GM13977 (cell line): Measurements from ENCODE around the gene MARCHF5.

Source experiments
- DNase-seq: peaks from one replicate; pipeline ENCODE4 v3.0.0; 2012; ENCODE audit warnings: low spot score
- CTCF ChIP-seq: IDR thresholded peaks from 2 replicates; pipeline ENCODE4 v1.5.1; 2012; ENCODE audit warnings: mild to moderate bottlenecking, control low read depth; ENCODE audit not compliant: insufficient read depth; ENCODE audit errors: extremely low read depth, missing control alignments
- in situ Hi-C: fragments of 300-500 bp; cut with MboI; formaldehyde crosslinking; loops from one replicate; pipeline ENCODE4 v1.12.0; 2022; ENCODE audit warnings: low sequenced_read_pairs, low pct_unique_long_range_greater_than_20kb, mixed read lengths, inconsistent platforms; ENCODE audit not compliant: unreplicated experiment

The MARCHF5 gene

GRCh38 chr10:92303096-92303495, 12.1 kb downstream of the MARCHF5 start:
- in situ Hi-C loops: loop anchor here (10.0 kb wide), 1 partner anchor 218 kb away; no protein-coding TSS in a partner anchor
- TF ChIP-seq CTCF: no peak
- no peak for DNase-seq

- in situ Hi-C loops: loop anchor here (10.0 kb wide), 1 partner anchor 219 kb away; no protein-coding TSS in a partner anchor
- no peak for DNase-seq
- TF ChIP-seq CTCF: no peak
Measured at GRCh38 chr10:92304061-92304460, 13.1 kb downstream of the MARCHF5 start.

GRCh38 chr10:92305133-92306072, 14.4 kb downstream of the MARCHF5 start:
- in situ Hi-C loops: loop anchor here (10.0 kb wide), 1 partner anchor 221 kb away; no protein-coding TSS in a partner anchor
- no peak for DNase-seq
- TF ChIP-seq CTCF: no peak

- in situ Hi-C loops: loop anchor here (10.0 kb wide), 1 partner anchor 224 kb away; no protein-coding TSS in a partner anchor
- no peak for DNase-seq
- no peak for TF ChIP-seq CTCF
Measured at GRCh38 chr10:92309272-92309671, 18.3 kb downstream of the MARCHF5 start.

- no peak for DNase-seq
- no peak for TF ChIP-seq CTCF
- in situ Hi-C loops: no loop called here
Measured at GRCh38 chr10:92313750-92314149, 22.8 kb downstream of the MARCHF5 start.

- no peak for TF ChIP-seq CTCF
- in situ Hi-C loops: no loop called here
- no peak for DNase-seq
Measured at GRCh38 chr10:92316610-92317009, 25.6 kb downstream of the MARCHF5 start.
